HG03108 (cell line): ENCODE data around the gene STAM2.

Source experiments
- ATAC-seq: cut with Tn5 transposase; IDR thresholded peaks from one replicate; pipeline ENCODE4 v1.9.1; 2021; ENCODE audit warnings: moderate library complexity; ENCODE audit not compliant: unreplicated experiment

STAM2 gene

DNA sequence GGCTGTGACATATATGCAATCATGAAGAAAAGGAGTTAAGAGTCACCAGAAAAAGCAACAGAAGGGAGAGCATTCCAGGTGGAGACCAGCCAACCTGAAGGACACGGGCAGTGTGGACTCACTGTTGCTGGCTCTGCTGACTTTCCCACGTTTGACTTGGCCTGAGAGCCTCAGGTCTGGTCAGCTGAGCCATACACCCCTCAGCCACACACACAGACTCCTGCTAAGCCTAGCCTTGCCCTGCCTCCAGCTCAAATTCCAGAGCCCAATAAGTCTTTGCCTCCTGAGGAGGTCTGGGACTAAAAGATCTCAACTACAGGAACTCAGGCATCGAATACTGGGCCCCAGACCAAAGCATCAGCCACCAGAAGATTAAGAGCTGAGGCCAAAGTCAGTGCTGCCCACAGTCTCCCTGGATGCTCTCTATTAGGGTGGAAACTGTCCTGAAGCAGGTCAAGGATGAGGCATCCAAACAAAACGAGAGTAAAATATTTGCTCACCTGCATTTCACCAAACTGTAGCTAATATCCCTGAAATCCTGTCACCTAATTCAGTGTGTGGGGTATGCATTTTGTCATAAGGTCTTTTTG lies 100.0 kb downstream of the STAM2 start:
- ATAC-seq, result no peak

DNA sequence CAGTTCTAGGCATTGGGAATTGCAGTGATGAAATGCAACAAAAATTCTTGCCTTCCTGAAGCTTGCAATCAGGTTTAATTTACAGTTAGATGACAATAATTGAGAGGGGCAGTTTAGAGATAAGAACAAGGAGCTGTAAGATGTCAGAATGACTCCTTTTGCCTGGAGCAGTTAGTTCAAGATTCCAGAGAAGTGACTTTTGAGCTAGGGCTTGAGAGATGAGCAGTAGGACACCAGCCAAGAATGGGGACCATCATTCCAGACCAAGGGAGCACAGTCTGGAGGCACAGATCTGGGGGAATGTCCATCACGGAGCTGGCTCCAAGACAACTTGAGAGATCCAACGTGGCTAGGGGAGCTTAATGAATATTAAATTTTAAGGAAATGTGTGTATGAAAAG lies 103.6 kb downstream of the STAM2 start:
- no peak for ATAC-seq

GRCh38 chr2:152071518-152071917 lies 104.0 kb downstream of the STAM2 start:
- no peak for ATAC-seq

GRCh38 chr2:152071092-152071491 lies 104.5 kb downstream of the STAM2 start:
- peak; percentile 71 for ATAC-seq

DNA sequence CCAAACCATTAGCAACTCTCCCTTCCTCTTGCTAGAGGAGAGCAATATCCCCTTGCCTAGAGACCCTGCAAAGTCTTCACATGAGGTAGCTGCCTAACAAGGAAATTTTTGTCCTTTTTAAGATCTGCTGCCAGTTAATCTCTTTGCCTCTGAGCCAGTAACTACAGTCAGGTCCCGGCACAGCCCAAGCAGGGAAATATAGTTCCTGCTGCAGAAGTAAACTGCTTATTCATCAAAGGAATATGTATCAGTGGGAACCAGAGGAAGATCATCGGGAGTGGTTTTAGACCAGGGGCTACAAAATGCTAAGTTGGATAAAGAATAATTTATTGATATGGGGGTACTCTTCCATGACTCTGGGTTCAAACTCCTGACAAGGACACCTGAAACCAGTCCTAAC lies 107.3 kb downstream of the STAM2 start:
- no peak for ATAC-seq

DNA sequence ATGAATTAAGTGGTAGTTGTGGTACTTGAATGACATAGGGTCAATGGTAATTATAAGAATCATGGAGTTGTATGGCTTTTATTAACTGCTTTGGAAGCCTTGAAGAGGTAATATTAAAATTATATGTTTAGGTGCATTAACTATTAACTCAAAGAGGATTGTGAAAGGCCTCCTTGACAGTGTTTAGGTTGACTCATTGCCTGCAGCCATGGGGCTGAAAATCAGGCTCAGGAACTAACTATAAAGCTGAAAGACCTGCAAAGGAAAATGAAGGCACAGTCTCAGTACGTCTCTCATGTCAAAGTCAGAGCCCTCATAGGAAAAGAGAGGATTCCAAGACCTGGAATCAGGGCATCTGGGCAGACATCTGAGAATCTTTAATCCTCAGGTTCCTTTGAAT lies 107.7 kb downstream of the STAM2 start:
- ATAC-seq, result no peak
